Measurements from ENCODE around the gene SOBP. TPM values are rescaled to one million over a fixed set of nuclear protein-coding genes. Genes with fewer than 3 reads are reported as not detected.

SOBP gene
- total and polyA plus RNA-seq, 7 experiments from 2014 or later = 0.08 to 0.15 TPM; not detected in 5

DNA sequence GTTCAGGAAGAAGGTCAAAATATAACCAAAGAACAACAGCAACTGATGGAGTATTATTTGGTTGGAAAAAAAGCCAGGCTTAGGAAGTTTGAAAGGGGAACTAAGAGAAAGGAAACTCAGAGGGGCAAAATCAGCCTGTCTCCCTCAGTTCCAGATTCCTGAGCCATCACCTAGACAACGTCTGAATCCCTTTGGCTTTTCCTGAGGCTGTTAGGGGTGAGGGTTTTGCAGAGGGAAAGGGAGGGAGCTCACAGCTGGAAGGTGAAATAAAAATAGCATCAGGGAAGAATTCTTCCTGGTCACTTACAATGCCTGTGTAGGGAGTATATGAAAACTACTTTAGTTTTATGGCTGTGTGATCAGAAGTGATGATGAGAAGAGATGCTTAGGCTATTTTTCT, 100.5 kb downstream of the SOBP start:
- Mint-ChIP-seq H3K4me1 (no peaks in the 10 kb centered on the region), H3K27ac (no peak overlapping the region), H3K9me3 (no peaks in the 10 kb centered on the region), H3K36me3 (no peaks in the 10 kb centered on the region), H3K4me3 (no peak overlapping the region), H3K27me3 (peaks cover 6 to 76% (median 12%) of the 10 kb centered on the region in 5 donors)
- Histone ChIP-seq H3K9me3 (ENCODE audit: control insufficient read depth in 2 of 3, low read length in 3 of 3) (no peaks in the 10 kb centered on the region), H3K27ac (ENCODE audit: low read depth, low read length) (no peak overlapping the region), H3K27me3 (ENCODE audit: control insufficient read depth in 2 of 2, insufficient read depth in 2 of 2, low read length in 2 of 2) (no peaks in the 10 kb centered on the region), H3K4me3 (ENCODE audit: low read length) (no peak overlapping the region), H3K4me1 (ENCODE audit: control insufficient read depth in 2 of 2, insufficient read depth in 2 of 2, low read length in 2 of 2) (no peaks in the 10 kb centered on the region), H3K36me3 (ENCODE audit: control insufficient read depth in 2 of 3, insufficient read depth in 3 of 3, low read length in 3 of 3) (no peaks in the 10 kb centered on the region)
- DNase-seq (no peak), ATAC-seq (no peak)
- CTCF ChIA-PET = no interaction called here
- intact Hi-C loops (cut with micrococcal nuclease) = no loop called here
- POLR2A ChIA-PET = no interaction called here

DNA sequence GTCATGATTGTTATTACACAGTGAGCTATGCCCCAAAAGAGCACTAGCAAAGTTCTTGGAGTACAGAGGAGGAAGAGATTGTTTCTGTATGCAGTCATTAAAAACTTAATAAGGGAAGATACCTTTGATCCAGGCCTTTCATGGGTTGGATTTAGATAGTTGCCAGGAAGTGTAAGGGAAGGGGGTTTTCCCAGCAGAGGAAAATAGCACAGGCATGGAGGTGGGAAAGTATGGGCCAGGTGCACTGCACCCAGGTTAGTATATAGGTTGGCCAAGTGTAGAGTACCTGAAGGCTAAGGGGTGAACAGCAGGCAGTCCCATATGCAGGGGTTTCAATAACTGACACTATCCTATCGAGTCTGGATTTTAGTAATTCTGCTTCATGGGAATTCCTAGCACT, 101.4 kb downstream of the SOBP start:
- ATAC-seq (no peak), DNase-seq (no peak)
- Mint-ChIP-seq H3K36me3 (no peaks in the 10 kb centered on the region), H3K9me3 (no peaks in the 10 kb centered on the region), H3K27ac (no peak overlapping the region), H3K4me3 (no peak overlapping the region), H3K27me3 (peaks cover 6 to 74% (median 15%) of the 10 kb centered on the region in 5 donors), H3K4me1 (no peaks in the 10 kb centered on the region)
- Histone ChIP-seq H3K9me3 (ENCODE audit: control insufficient read depth in 2 of 3, low read length in 3 of 3) (no peaks in the 10 kb centered on the region), H3K27ac (ENCODE audit: low read depth, low read length) (no peak overlapping the region), H3K4me1 (ENCODE audit: control insufficient read depth in 2 of 2, insufficient read depth in 2 of 2, low read length in 2 of 2) (no peaks in the 10 kb centered on the region), H3K36me3 (ENCODE audit: control insufficient read depth in 2 of 3, insufficient read depth in 3 of 3, low read length in 3 of 3) (no peaks in the 10 kb centered on the region), H3K4me3 (ENCODE audit: low read length) (no peak overlapping the region), H3K27me3 (ENCODE audit: control insufficient read depth in 2 of 2, insufficient read depth in 2 of 2, low read length in 2 of 2) (no peaks in the 10 kb centered on the region)
- ChIA-PET CTCF (no interaction called here), POLR2A (no interaction called here)
- intact Hi-C loops (cut with micrococcal nuclease) = no loop called here

DNA sequence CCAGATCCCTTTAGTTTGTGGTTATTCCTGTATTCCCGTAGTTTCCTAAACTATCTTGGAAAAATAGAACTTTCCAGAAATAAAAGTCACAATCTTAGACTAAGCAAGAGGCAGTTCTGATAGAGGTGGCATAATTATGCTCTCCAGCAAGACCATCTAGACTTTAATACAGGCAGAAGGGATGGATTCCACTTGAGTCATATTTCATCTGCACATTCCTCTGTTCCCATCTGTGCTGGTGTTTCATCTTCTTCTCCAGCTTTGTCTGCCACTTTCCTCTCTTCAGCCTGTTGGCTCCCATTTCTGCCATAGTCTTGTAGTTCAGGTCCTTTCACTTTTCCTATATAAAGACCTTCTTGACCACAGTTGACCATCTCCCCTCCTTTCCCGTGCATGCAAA, 102.9 kb downstream of the SOBP start:
- Histone ChIP-seq H3K4me1 (ENCODE audit: control insufficient read depth in 2 of 2, insufficient read depth in 2 of 2, low read length in 2 of 2) (no peaks in the 10 kb centered on the region), H3K9me3 (ENCODE audit: control insufficient read depth in 2 of 3, low read length in 3 of 3) (no peaks in the 10 kb centered on the region), H3K36me3 (ENCODE audit: control insufficient read depth in 2 of 3, insufficient read depth in 3 of 3, low read length in 3 of 3) (no peaks in the 10 kb centered on the region), H3K27ac (ENCODE audit: low read depth, low read length) (no peak overlapping the region), H3K27me3 (ENCODE audit: control insufficient read depth in 2 of 2, insufficient read depth in 2 of 2, low read length in 2 of 2) (no peaks in the 10 kb centered on the region), H3K4me3 (ENCODE audit: low read length) (no peak overlapping the region)
- Mint-ChIP-seq H3K4me1 (no peaks in the 10 kb centered on the region), H3K36me3 (no peaks in the 10 kb centered on the region), H3K27me3 (peaks cover 6 to 72% (median 16%) of the 10 kb centered on the region in 5 donors), H3K4me3 (no peak overlapping the region), H3K27ac (no peak overlapping the region), H3K9me3 (no peaks in the 10 kb centered on the region)
- intact Hi-C loops (cut with micrococcal nuclease) = no loop called here
- ChIA-PET POLR2A (no interaction called here), CTCF (no interaction called here)
- DNase-seq = no peak
- no peak for ATAC-seq

DNA sequence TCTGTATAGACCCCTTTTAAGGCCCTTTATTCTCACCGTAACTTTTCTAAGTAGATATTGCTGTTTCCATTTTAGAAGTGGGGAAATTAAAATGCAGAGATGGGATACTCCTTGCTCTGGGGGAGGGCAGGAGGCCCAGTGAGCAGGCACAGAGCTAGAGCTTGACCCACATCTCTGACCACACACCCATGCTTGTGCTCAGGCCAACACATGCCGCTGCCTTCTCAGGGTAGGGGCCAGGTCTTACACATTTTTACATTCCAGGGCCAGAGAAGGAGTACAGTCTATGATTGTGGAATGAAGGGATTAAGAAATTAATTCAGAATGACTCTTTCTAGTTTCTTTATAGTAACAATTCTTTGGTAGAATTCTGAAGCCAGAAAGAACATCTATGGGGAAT, 104.8 kb downstream of the SOBP start:
- Mint-ChIP-seq H3K4me1 (no peaks in the 10 kb centered on the region), H3K27ac (no peak overlapping the region), H3K4me3 (no peak overlapping the region), H3K36me3 (no peaks in the 10 kb centered on the region), H3K9me3 (no peaks in the 10 kb centered on the region), H3K27me3 (peaks cover 16 to 68% (median 26%) of the 10 kb centered on the region in 5 donors)
- ChIA-PET CTCF (no interaction called here), POLR2A (no interaction called here)
- intact Hi-C loops (cut with micrococcal nuclease) = no loop called here
- ATAC-seq (no peak), DNase-seq (no peak)
- Histone ChIP-seq H3K27ac (ENCODE audit: low read depth, low read length) (no peak overlapping the region), H3K4me3 (ENCODE audit: low read length) (no peak overlapping the region), H3K9me3 (ENCODE audit: control insufficient read depth in 2 of 3, low read length in 3 of 3) (no peaks in the 10 kb centered on the region), H3K36me3 (ENCODE audit: control insufficient read depth in 2 of 3, insufficient read depth in 3 of 3, low read length in 3 of 3) (no peaks in the 10 kb centered on the region), H3K4me1 (ENCODE audit: control insufficient read depth in 2 of 2, insufficient read depth in 2 of 2, low read length in 2 of 2) (no peaks in the 10 kb centered on the region), H3K27me3 (ENCODE audit: control insufficient read depth in 2 of 2, insufficient read depth in 2 of 2, low read length in 2 of 2) (no peaks in the 10 kb centered on the region)

DNA sequence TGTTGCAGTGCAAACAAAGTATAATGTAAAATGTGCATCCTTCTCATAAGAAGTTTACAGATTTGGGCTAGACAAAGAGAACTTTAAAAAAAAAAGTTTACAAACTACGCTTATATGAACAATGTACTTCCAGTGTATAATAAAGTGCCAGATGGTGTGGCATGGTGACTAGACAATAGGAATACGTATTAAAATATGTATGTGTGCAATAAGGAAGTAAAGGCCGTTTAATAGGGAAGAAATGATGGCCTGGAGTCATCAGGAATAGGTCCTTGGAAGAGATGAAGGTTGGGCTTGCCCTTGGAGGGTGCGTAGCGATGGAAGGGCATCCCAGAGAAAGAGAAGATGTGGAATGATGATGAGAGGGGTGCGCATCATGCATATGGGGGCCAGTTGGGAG, 108.2 kb downstream of the SOBP start:
- POLR2A ChIA-PET = no interaction called here
- Mint-ChIP-seq H3K27me3 (peaks cover 9 to 57% (median 19%) of the 10 kb centered on the region in 5 donors), H3K9me3 (no peaks in the 10 kb centered on the region), H3K4me3 (no peak overlapping the region), H3K4me1 (no peaks in the 10 kb centered on the region), H3K36me3 (no peaks in the 10 kb centered on the region), H3K27ac (no peak overlapping the region)
- no peak for DNase-seq
- Histone ChIP-seq H3K4me3 (ENCODE audit: low read length) (no peak overlapping the region), H3K4me1 (ENCODE audit: control insufficient read depth in 2 of 2, insufficient read depth in 2 of 2, low read length in 2 of 2) (no peaks in the 10 kb centered on the region), H3K27me3 (ENCODE audit: control insufficient read depth in 2 of 2, insufficient read depth in 2 of 2, low read length in 2 of 2) (no peaks in the 10 kb centered on the region), H3K9me3 (ENCODE audit: control insufficient read depth in 2 of 3, low read length in 3 of 3) (no peaks in the 10 kb centered on the region), H3K27ac (ENCODE audit: low read depth, low read length) (no peak overlapping the region), H3K36me3 (ENCODE audit: control insufficient read depth in 2 of 3, insufficient read depth in 3 of 3, low read length in 3 of 3) (no peaks in the 10 kb centered on the region)
- no peak for ATAC-seq
- CTCF ChIA-PET = no interaction called here
- intact Hi-C loops (cut with micrococcal nuclease) = no loop called here

DNA sequence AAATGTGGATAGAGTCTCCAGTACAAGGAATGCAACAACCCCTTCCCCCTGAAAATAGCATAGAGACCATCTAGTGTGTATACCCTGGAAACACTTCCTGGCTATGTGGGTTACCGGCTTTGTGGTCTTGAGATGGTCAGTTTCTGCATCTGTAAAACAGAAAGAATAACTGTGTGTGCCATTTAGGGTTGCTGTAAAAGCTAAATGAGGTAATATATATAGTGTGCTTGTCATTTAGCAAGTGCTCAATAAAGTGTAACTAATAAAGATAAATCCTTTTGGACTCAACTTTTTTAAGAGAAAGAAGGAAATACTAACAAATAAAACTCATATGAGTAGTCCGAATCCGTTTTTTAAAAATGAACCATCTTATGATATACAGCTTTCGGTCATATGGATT, 109.1 kb downstream of the SOBP start:
- H3K27me3 ChIP-seq (ENCODE audit: control insufficient read depth in 2 of 2, insufficient read depth in 2 of 2, low read length in 2 of 2) = no peaks in the 10 kb centered on the region
- Mint-ChIP-seq H3K27me3 (peaks cover 9 to 62% (median 15%) of the 10 kb centered on the region in 5 donors), H3K9me3 (no peaks in the 10 kb centered on the region), H3K4me1 (no peaks in the 10 kb centered on the region), H3K4me3 (no peak overlapping the region), H3K36me3 (no peaks in the 10 kb centered on the region), H3K27ac (no peak overlapping the region)
- ATAC-seq (no peak), DNase-seq (no peak)
- no peaks in the 10 kb centered on the region for H3K4me1 ChIP-seq (ENCODE audit: control insufficient read depth in 2 of 2, insufficient read depth in 2 of 2, low read length in 2 of 2)
- H3K4me3 ChIP-seq (ENCODE audit: low read length) = no peak overlapping the region
- ChIA-PET POLR2A (no interaction called here), CTCF (no interaction called here)
- no peak overlapping the region for H3K27ac ChIP-seq (ENCODE audit: low read depth, low read length)
- no peaks in the 10 kb centered on the region for H3K9me3 ChIP-seq (ENCODE audit: control insufficient read depth in 2 of 3, low read length in 3 of 3)
- no peaks in the 10 kb centered on the region for H3K36me3 ChIP-seq (ENCODE audit: control insufficient read depth in 2 of 3, insufficient read depth in 3 of 3, low read length in 3 of 3)
- intact Hi-C loops (cut with micrococcal nuclease) = no loop called here

DNA sequence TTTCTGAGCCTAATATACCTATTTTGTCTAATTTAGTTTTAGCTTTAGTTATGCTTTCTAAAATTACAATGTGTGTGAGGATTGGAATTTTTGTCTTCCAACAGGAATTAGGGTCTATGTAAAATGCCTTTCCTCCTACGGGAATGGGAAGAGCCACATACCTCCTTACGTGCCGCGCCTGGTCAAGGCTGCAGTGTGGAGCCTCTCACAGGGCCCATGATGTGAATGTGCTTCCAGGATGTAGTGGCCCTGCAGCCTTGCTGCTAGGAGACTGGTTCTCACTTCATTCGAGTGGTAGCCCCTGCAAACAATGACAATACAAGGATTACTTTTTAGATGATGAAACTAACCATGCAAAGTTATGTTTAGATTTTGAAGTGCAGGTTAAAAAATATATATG, 110.2 kb downstream of the SOBP start:
- Mint-ChIP-seq H3K27me3 (peaks cover 9 to 55% (median 18%) of the 10 kb centered on the region in 5 donors), H3K9me3 (no peaks in the 10 kb centered on the region), H3K36me3 (no peaks in the 10 kb centered on the region), H3K27ac (no peak overlapping the region), H3K4me3 (no peak overlapping the region), H3K4me1 (no peaks in the 10 kb centered on the region)
- H3K9me3 ChIP-seq (ENCODE audit: control insufficient read depth in 2 of 3, low read length in 3 of 3) = no peaks in the 10 kb centered on the region
- CTCF ChIA-PET = interaction anchor here (0.6 kb wide), 1 partner anchor 17 kb away, joined by 3 read pairs; no protein-coding TSS in a partner anchor
- ATAC-seq = no peak
- intact Hi-C loops (cut with micrococcal nuclease) = no loop called here
- H3K27me3 ChIP-seq (ENCODE audit: control insufficient read depth in 2 of 2, insufficient read depth in 2 of 2, low read length in 2 of 2) = no peaks in the 10 kb centered on the region
- POLR2A ChIA-PET = no interaction called here
- H3K27ac ChIP-seq (ENCODE audit: low read depth, low read length) = no peak overlapping the region
- no peaks in the 10 kb centered on the region for H3K36me3 ChIP-seq (ENCODE audit: control insufficient read depth in 2 of 3, insufficient read depth in 3 of 3, low read length in 3 of 3)
- no peaks in the 10 kb centered on the region for H3K4me1 ChIP-seq (ENCODE audit: control insufficient read depth in 2 of 2, insufficient read depth in 2 of 2, low read length in 2 of 2)
- H3K4me3 ChIP-seq (ENCODE audit: low read length) = no peak overlapping the region
- DNase-seq = no peak
